T-helper 1 cell treated with Interleukin-12 subunit alpha and Interleukin-12 subunit beta and Interleukin-4 antibody, amounts not matched to agents 30 μg/mL and 1 μg/mL, for 36 hours (primary cell): ENCODE results near the gene MED15.
A peak's percentile ranks its signal among the peaks of the same experiment; 100 is the strongest.

ENCODE experiments used
- H3K27ac Mint-ChIP-seq: one replicate; pipeline ENCODE4 v1.8.0; 2021; ENCODE audit warnings: mild to moderate bottlenecking, mixed read lengths
- H3K27me3 Mint-ChIP-seq: one replicate; pipeline ENCODE4 v1.8.0; 2021; ENCODE audit warnings: low read depth, mixed read lengths
- H3K36me3 Mint-ChIP-seq: one replicate; pipeline ENCODE4 v1.8.0; 2021; ENCODE audit warnings: low read depth, mixed read lengths
- H3K4me1 Mint-ChIP-seq: one replicate; pipeline ENCODE4 v1.8.0; 2021; ENCODE audit warnings: low read depth, mixed read lengths
- H3K4me3 Mint-ChIP-seq: one replicate; pipeline ENCODE4 v1.8.0; 2021; ENCODE audit warnings: mild to moderate bottlenecking, moderate library complexity, mixed read lengths
- H3K9me3 Mint-ChIP-seq: one replicate; pipeline ENCODE4 v1.8.0; 2021; ENCODE audit warnings: mixed read lengths

Gene MED15

DNA sequence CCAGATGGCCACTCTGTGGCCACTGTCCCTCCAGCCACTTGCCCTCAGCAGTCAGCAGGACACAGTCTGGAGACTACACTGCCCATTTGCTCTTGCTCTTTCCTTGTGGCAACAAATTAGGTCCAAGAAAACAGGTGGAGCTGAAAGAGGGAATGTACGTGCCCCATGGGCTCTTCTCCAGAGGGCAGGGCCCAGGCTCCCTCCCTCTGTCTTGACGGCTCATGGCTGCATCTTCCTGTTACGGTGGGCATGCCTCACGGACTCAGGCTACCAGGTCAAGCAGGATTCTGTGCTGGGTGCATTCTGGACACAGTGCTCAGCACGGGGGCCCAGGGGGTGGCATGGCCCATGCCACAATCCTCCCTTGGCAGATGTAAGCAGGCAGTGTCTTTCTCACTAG is 71.3 kb downstream of the MED15 start:
- Mint-ChIP-seq H3K4me1 (peaks cover 15% of the 10 kb centered on the region), H3K27ac (no peak overlapping the region), H3K9me3 (no peaks in the 10 kb centered on the region), H3K36me3 (peaks cover 23% of the 10 kb centered on the region), H3K4me3 (no peak overlapping the region), H3K27me3 (no peaks in the 10 kb centered on the region)

DNA sequence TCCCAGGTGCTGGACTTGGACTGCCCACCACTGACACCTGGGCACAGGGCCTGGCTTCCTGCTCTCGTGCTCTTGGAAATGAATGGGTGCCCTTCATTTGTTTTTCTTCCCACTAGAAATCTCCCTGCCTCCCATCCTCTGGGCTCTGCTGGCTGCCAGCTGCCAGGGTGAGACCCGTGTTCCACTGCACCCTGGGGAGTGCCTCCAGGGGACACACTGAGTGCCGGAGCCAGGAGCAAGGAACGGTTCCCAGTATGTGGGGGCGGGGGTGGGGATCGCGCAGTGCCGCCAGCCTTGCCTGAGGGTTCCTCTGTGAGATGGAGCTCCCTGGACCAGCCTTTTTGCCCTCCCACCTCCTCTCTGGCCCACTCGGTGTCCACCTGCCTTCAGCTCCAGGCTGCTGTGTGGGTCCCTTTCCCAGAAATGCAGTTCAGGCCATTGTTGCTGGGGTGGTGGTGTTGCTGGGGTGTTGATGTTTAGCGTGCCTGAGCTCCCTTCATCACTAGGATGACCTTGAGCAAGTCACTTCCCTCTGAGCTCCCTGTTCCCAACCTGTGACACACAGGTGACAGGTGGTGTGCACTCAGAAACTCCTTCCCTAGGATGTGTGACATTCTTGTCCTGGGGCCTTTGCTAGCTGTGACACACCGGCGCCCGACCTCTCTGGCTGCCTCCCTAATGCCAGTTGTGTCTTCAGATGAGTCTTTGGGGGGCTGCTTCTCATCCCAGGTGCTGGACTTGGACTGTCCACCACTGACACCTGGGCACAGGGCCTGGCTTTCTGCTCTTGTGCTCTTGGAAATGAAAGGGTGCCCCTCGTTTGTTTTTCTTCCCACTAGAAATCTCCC is 72.1 kb downstream of the MED15 start:
- Mint-ChIP-seq H3K9me3 (no peaks in the 10 kb centered on the region), H3K27me3 (no peaks in the 10 kb centered on the region), H3K4me1 (peaks cover 15% of the 10 kb centered on the region), H3K4me3 (no peak overlapping the region), H3K27ac (no peak overlapping the region), H3K36me3 (peaks cover 19% of the 10 kb centered on the region)

DNA sequence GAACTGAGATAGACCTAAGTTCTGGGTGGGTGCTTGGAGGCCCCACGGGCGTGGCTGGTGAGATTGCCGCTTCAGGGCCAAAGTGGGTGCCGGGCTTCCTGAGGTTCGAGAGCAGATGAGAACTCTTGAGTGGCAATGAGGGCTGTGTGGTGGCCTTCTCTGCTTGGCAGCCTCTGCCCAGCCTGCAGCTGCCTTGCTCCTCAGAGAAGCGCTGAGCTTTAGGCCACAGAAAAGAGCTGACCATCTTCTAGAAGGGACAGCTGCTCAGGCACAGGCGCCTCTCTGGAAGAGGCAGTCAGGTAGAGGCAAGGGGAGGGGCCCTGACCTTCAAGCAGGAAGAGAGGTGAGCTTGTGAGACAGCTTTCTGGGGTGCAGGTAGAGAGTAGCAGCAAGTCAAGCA is 72.8 kb downstream of the MED15 start:
- Mint-ChIP-seq H3K27ac (peak overlapping the region; percentile 26), H3K9me3 (no peaks in the 10 kb centered on the region), H3K36me3 (peaks cover 15% of the 10 kb centered on the region), H3K4me1 (peaks cover 15% of the 10 kb centered on the region), H3K4me3 (no peak overlapping the region), H3K27me3 (no peaks in the 10 kb centered on the region)

DNA sequence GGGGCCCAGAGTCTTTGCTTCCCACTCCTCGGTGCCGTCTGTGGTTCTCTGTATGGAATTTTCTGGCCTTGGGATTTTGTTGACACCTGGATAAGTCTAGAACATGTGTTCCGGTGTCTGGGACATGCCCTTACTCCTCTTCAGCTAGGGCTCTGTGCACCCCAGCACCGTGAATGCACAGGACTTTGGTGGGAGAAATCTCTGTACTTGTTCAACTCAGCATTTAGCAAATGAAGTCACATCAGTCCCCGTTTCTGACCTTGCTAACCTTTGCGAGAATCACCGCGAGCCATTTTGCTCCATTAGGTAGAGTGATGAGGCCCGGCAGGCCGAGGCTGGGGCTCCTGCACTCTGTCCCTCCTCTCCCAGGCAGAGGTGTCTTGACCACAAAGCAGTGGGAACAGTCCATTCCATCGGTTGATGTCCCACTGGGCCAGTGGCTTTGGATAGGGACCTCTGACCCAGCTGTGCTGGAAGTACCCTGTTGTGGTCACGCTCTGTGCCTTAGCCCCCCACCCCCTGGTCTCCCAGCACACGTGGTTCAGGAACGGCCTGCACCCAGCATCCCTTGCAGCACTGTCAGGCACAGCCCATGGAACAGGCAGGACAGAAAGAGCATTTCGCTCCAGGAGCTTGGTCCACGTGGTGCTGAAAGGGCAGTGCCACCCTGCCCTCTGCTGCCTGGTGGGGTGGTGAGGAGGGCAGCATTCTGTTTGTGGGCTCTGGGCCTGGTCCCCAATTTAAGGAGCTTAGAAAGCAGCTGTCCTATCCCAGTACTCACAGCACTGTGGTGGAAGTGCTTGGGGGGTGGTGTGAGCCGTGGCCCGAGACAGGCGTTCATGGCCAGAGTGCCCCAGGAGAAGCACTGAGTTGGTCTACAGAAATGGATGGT is 73.4 kb downstream of the MED15 start:
- Mint-ChIP-seq H3K4me3 (no peak overlapping the region), H3K27ac (peak overlapping the region; percentile 26), H3K4me1 (peaks cover 15% of the 10 kb centered on the region), H3K9me3 (no peaks in the 10 kb centered on the region), H3K36me3 (peaks cover 18% of the 10 kb centered on the region), H3K27me3 (no peaks in the 10 kb centered on the region)

DNA sequence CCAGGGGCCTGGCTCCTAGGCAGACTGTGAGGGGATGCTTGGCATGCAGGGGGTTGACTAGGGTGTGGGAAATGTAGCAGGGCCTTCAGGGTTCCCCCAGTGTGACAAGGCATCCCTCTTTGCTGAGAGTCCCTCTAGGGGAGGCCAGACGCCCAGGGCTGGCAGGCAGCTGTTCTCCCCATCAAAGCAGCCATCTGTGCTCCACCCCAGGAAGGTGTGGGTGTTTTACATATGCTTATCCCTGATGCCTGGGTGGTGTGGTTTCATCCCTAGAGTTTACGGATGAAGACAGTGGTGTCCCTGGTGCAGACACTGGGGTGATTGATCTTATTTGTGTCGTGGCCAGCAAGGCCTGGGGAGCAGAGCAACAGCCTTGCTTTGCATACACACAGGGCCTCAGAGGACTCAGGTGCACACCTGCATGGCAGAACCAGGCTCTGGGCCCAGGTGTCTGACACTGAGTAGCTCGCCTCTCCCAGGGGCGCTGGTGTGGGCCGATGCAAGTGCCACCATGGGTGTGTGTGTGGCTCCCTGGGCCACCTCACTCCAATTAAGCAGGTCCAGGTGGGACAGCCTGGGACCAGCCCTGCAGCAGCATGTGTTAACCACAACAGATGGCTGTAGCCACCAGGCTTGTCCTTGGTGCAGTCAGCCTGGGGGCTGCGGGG is 74.2 kb downstream of the MED15 start:
- H3K27ac Mint-ChIP-seq = no peak overlapping the region
- no peaks in the 10 kb centered on the region for H3K27me3 Mint-ChIP-seq
- peaks cover 9% of the 10 kb centered on the region for H3K4me1 Mint-ChIP-seq
- no peaks in the 10 kb centered on the region for H3K9me3 Mint-ChIP-seq
- H3K4me3 Mint-ChIP-seq = no peak overlapping the region
- peaks cover 16% of the 10 kb centered on the region for H3K36me3 Mint-ChIP-seq

DNA sequence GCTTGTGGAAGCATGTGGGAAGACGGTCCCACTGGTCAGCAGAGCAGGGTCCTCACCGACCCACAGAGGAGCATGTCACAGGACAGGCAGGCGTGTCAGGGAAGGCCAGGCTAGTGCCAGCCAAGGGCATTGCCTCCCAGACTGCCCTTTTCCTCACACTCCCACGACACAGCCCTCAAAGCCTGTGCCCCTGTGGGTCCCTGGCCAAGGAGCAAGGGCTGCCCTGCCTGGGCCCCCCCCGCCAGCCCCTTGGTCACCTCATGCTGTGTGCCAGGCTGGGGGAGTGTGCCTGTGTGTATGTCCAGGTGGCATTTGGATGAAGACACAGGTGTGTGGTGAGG is 74.7 kb downstream of the MED15 start:
- H3K4me3 Mint-ChIP-seq = no peak overlapping the region
- H3K9me3 Mint-ChIP-seq = no peaks in the 10 kb centered on the region
- H3K4me1 Mint-ChIP-seq = peaks cover 7% of the 10 kb centered on the region
- H3K27me3 Mint-ChIP-seq = no peaks in the 10 kb centered on the region
- H3K27ac Mint-ChIP-seq = no peak overlapping the region
- peaks cover 16% of the 10 kb centered on the region for H3K36me3 Mint-ChIP-seq

DNA sequence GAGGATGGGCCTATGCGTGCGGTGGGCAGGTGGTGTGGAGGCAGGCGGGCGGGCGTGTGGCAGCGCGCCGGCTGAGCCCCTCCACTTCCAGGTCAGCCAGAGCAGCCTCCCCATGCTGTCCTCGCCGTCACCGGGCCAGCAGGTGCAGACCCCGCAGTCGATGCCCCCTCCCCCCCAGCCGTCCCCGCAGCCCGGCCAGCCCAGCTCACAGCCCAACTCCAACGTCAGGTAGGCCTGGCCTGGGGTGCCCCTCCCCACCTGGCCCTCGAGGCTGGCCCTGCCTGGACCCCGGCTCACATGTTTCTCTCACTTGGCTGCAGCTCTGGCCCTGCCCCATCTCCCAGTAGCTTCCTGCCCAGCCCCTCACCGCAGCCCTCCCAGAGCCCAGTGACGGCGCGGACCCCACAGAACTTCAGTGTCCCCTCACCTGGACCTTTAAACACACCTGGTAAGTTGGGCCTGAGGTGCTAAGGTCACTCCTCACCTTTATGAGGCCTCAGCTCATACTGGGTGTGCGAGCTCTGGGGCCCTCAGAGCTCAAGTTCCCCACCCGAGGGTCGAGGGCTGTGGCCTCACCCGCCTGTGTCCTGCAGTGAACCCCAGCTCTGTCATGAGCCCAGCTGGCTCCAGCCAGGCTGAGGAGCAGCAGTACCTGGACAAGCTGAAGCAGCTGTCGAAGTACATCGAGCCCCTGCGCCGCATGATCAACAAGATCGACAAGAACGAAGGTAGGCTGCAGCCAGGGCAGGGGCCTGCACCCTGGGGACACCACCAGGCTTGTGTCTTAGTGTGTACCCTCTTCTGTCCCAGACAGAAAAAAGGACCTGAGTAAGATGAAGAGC is 75.3 kb downstream of the MED15 start:
- Mint-ChIP-seq H3K36me3 (peaks cover 13% of the 10 kb centered on the region), H3K4me3 (no peak overlapping the region), H3K27me3 (no peaks in the 10 kb centered on the region), H3K4me1 (peaks cover 3% of the 10 kb centered on the region), H3K27ac (no peak overlapping the region), H3K9me3 (no peaks in the 10 kb centered on the region)

DNA sequence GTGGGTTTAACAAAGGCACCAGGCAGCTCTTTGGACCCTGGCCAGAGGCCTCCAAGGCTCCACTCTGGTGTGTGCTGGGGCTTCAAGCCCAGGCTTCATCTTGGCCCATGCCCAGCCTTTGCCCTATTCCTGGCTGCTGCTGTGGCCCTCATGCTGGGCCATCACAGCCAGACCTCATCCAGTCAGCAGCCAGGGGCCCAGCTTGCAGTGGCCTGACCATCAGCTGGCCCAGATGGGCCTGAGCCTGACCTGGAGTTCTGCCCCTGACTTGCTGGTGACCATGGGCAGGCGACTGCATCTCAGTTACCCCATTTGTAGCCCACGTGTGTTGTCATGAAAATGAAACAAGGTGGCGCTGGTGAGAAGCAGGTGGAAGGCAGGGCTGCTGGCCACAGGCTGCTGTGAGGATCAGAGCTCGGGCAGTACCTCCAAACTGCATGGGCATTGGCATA is 76.1 kb downstream of the MED15 start:
- no peaks in the 10 kb centered on the region for H3K27me3 Mint-ChIP-seq
- peaks cover 12% of the 10 kb centered on the region for H3K36me3 Mint-ChIP-seq
- H3K9me3 Mint-ChIP-seq = no peaks in the 10 kb centered on the region
- no peak overlapping the region for H3K4me3 Mint-ChIP-seq
- H3K27ac Mint-ChIP-seq = no peak overlapping the region
- peaks cover 2% of the 10 kb centered on the region for H3K4me1 Mint-ChIP-seq

DNA sequence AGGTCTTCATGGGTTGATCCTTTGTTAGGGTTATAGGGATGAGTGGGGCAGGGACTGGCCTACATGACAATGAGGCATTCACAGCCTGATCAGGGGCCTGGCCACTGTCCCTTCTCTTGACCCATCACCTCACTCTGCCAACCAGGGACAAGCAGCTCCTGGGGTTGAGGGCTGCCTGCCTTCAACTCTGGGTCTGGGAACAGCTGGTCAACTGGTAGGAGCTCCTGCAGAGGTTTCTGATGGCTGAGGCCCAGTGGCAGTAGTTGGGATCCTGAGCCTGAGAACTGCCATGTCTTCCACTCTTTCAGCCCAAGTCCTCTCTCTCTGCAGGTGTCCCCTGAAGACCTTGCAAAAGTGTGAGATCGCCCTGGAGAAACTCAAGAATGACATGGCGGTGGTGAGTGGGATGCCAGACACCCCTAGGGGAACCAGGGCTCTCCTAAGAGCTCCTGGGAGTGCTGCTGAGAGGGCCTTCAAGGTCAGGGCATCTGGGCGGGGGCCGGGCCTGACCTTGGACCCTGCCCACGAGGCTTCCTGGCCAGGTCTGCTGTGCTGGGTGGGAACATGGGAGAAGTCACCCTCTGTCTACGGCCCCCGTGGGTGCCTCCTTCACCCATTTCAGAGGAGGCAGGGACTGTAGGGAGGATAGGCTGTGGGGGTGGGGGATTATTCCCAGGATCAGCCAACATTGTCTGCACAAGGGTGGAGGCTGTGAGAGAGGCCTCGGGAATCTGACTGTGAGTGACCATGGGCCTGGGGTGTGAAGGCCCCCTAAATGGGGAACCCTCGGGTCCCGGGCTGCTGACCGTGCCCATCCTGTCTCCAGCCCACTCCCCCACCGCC is 76.8 kb downstream of the MED15 start:
- Mint-ChIP-seq H3K4me1 (no peaks in the 10 kb centered on the region), H3K9me3 (no peaks in the 10 kb centered on the region), H3K27me3 (no peaks in the 10 kb centered on the region), H3K27ac (no peak overlapping the region), H3K36me3 (peaks cover 10% of the 10 kb centered on the region), H3K4me3 (no peak overlapping the region)

DNA sequence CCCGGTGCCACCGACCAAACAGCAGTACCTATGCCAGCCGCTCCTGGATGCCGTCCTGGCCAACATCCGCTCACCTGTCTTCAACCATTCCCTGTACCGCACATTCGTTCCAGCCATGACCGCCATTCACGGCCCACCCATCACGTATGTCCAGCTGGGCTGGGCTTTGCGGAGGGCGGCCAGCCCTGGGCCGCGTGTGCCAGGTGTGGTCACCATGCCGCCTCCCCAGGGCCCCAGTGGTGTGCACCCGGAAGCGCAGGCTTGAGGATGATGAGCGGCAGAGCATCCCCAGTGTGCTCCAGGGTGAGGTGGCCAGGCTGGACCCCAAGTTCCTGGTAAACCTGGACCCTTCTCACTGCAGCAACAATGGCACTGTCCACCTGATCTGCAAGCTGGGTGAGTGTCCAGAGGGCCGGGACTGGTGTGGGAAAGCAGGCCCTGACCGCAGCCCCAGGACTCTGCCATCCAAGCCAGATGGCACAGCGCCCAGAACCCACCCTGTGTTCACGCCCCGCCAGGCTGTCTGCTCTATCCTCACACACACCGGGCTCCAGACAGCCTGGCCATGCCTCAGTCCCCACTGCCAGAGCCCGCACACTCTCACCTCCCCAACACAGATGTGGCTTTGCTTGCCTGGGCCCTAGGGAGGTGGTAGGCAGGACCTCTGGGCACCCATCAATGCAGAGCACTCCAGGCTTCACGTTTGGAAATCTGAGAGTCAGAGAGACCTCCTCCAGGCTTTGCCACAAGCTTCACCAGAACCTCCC is 77.6 kb downstream of the MED15 start:
- H3K27me3 Mint-ChIP-seq = no peaks in the 10 kb centered on the region
- H3K4me3 Mint-ChIP-seq = no peak overlapping the region
- H3K36me3 Mint-ChIP-seq = peaks cover 10% of the 10 kb centered on the region
- no peaks in the 10 kb centered on the region for H3K4me1 Mint-ChIP-seq
- H3K9me3 Mint-ChIP-seq = no peaks in the 10 kb centered on the region
- H3K27ac Mint-ChIP-seq = no peak overlapping the region

DNA sequence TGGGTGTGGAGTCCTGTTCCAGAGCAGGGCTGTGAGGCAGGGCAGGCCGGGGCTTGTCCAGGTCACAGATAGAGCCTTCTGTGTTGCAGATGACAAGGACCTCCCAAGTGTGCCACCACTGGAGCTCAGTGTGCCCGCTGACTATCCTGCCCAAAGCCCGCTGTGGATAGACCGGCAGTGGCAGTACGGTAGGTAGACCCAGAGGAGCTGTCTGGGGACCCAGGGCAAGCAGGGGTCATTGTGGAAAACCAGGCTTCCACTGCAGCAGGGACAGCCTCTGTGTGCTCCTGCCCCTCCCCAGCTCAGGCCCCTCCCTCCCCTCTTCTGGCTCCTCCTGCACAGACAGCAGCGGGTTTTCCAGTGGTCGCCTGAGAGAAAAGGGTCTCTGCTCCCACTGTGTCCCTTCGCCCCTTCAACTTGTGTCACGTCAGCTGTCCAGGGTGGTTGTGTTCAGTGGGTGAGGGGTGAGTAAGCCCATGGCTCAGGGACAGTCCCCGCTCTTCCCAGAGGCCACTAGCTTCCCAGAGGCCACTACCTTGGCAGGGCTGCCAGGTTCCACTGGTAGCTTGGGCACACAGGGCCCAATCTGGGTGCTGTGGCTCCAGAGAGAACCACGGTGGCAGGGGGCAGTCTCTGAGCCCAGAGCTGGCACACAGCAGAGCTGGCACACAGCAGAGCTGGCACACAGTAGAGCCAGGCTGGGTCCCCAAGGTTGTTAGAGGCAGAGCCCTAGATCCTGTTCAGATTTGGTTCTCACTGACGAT is 78.4 kb downstream of the MED15 start:
- no peak overlapping the region for H3K27ac Mint-ChIP-seq
- H3K4me1 Mint-ChIP-seq = no peaks in the 10 kb centered on the region
- H3K27me3 Mint-ChIP-seq = no peaks in the 10 kb centered on the region
- no peak overlapping the region for H3K4me3 Mint-ChIP-seq
- H3K36me3 Mint-ChIP-seq = peaks cover 7% of the 10 kb centered on the region
- no peaks in the 10 kb centered on the region for H3K9me3 Mint-ChIP-seq

DNA sequence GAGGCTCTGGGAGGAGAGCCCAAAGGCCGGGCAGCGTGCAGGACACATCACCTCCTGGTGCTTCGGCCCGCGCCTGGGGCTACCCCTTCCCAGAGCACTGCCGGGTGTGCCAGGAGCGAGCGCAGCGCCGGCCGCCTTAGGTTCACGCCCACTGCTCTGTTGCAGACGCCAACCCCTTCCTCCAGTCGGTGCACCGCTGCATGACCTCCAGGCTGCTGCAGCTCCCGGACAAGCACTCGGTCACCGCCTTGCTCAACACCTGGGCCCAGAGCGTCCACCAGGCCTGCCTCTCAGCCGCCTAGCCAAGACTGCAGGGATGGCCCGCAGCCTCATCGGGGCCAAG is 79.0 kb downstream of the MED15 start:
- H3K9me3 Mint-ChIP-seq = no peaks in the 10 kb centered on the region
- H3K27ac Mint-ChIP-seq = no peak overlapping the region
- no peak overlapping the region for H3K4me3 Mint-ChIP-seq
- no peaks in the 10 kb centered on the region for H3K27me3 Mint-ChIP-seq
- H3K4me1 Mint-ChIP-seq = no peaks in the 10 kb centered on the region
- peaks cover 7% of the 10 kb centered on the region for H3K36me3 Mint-ChIP-seq
